H1 (cell line): Measurements from ENCODE around the gene CCDC12. TPM values are rescaled to one million over a fixed set of nuclear protein-coding genes. Genes with fewer than 3 reads are reported as not detected.

ENCODE experiments used
- CHD2 ChIP-seq: IDR thresholded peaks from 2 replicates; pipeline ENCODE4 v1.6.1; 2012; ENCODE audit warnings: low read length, improper control_type of control experiment
- CREB1 ChIP-seq: IDR thresholded peaks from 2 replicates; pipeline ENCODE4 v1.6.1; 2012; ENCODE audit warnings: inconsistent platforms
- E2F6 ChIP-seq: IDR thresholded peaks from 2 replicates; pipeline ENCODE4 v1.6.1; 2012; ENCODE audit warnings: inconsistent platforms
- FOSL1 ChIP-seq: IDR thresholded peaks from 2 replicates; pipeline ENCODE4 v1.6.1; 2011; ENCODE audit warnings: mild to moderate bottlenecking, low read depth, low read length, moderate library complexity; ENCODE audit not compliant: insufficient read depth
- POLR2AphosphoS5 ChIP-seq: IDR thresholded peaks from 2 replicates; pipeline ENCODE4 v1.6.1; 2011; ENCODE audit warnings: low read depth, low read length
- RAD21 ChIP-seq, 2 experiments: IDR thresholded peaks in 1 of 2; conservative IDR thresholded peaks in 1 of 2; 2 replicates each; pipeline ENCODE4 v1.6.1; 2011; ENCODE audit warnings: low read depth in 2 of 2, low read length in 2 of 2, improper control_type of control experiment in 1 of 2, inconsistent platforms in 1 of 2, mild to moderate bottlenecking in 1 of 2, moderate library complexity in 1 of 2
- polyA plus RNA-seq, 7 experiments: library from polyadenylated mRNA; depleted of rRNA in 3 of 7; stranded (reverse) in 5 of 7; unstranded in 2 of 7; fragments of >200 nt in 5 of 7; fragments of 200-250 nt in 2 of 7; gene quantifications; 1 replicate in 5 of 7; 2 replicates in 1 of 7; 4 replicates in 1 of 7; pipeline versions ENCODE4 v1.2.1 to v1.2.3, GENCODE V29; 2011 to 2013; ENCODE audit warnings: missing spikeins in 2 of 7, mixed read lengths in 2 of 7
- total RNA-seq: library from RNA; stranded (reverse); fragmentation: NEBNext Ultra II Directional; extraction: Animal tissue kit (Norgen Biotek cat#: 25700); gene quantifications from 2 replicates; pipeline ENCODE4 v1.2.1, GENCODE V29; 2021
- TF ChIP-seq, protein P1 (sequence below), 3 experiments: IDR thresholded peaks; 1 replicate in 2 of 3; 2 replicates in 1 of 3; pipeline versions ENCODE4 v1.5.1 to v1.6.1; 2011; ENCODE audit warnings: low read length in 3 of 3, mild to moderate bottlenecking in 3 of 3, inconsistent platforms in 2 of 3, low read depth in 1 of 3, moderate library complexity in 1 of 3; ENCODE audit not compliant: insufficient read depth in 1 of 3; ENCODE audit errors: control extremely low read depth in 1 of 3

CCDC12 gene
- total and polyA plus RNA-seq, 2 of the 8 experiments (the other 6 are each of a cell fraction or from before 2014, with no cell fraction given) = 29.5 to 41.3 TPM

GRCh38 chr3:46924921-46925584 lies 51.5 kb downstream of the CCDC12 start (continued):
- TF ChIP-seq, protein P1, sequence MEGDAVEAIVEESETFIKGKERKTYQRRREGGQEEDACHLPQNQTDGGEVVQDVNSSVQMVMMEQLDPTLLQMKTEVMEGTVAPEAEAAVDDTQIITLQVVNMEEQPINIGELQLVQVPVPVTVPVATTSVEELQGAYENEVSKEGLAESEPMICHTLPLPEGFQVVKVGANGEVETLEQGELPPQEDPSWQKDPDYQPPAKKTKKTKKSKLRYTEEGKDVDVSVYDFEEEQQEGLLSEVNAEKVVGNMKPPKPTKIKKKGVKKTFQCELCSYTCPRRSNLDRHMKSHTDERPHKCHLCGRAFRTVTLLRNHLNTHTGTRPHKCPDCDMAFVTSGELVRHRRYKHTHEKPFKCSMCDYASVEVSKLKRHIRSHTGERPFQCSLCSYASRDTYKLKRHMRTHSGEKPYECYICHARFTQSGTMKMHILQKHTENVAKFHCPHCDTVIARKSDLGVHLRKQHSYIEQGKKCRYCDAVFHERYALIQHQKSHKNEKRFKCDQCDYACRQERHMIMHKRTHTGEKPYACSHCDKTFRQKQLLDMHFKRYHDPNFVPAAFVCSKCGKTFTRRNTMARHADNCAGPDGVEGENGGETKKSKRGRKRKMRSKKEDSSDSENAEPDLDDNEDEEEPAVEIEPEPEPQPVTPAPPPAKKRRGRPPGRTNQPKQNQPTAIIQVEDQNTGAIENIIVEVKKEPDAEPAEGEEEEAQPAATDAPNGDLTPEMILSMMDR (IDR thresholded peaks at IDR 0.05; ENCODE audit: control extremely low read depth in 1 of 3, insufficient read depth in 1 of 3, low read depth in 1 of 3, low read length in 3 of 3) = no peak
- TF ChIP-seq E2F6 = no peak
- no peak for TF ChIP-seq CHD2
- TF ChIP-seq POLR2AphosphoS5 = no peak
- TF ChIP-seq FOSL1 = no peak
- no peak for TF ChIP-seq CREB1
- TF ChIP-seq RAD21 (IDR thresholded peaks at IDR 0.05 in 1 of 2, conservative IDR thresholded peaks at IDR 0.05 in 1 of 2; ENCODE audit: low read depth in 2 of 2, low read length in 2 of 2) = no peak
